Gastrocnemius medialis (tissue), 4 donors: ENCODE measurements around the gene PAX5. TPM values are rescaled to one million over a fixed set of nuclear protein-coding genes. Genes with fewer than 3 reads are reported as not detected.

ENCODE experiments used
- ATAC-seq, 2 donors: fragments of 150-250 bp; one replicate each; pipeline ENCODE4 v1.9.1; 2016
- DNase-seq, 2 donors: peaks; one replicate each; pipeline ENCODE4 v3.0.0-alpha.2; 2019
- H3K27ac ChIP-seq, 4 donors: fragments of 200-600 bp; sonication (generic); 1 replicate in 1 of 4; 2 replicates in 3 of 4; pipeline ENCODE4 v1.5.1; 2016 to 2018; ENCODE audit warnings: mild to moderate bottlenecking in 2 of 4, moderate library complexity in 1 of 4
- H3K27me3 ChIP-seq, 3 donors: fragments of 200-600 bp; sonication (generic) in 2 of 3; 1 replicate in 1 of 3; 2 replicates in 2 of 3; pipeline versions ENCODE4 v1.5.1 to v1.6.0; 2016 to 2019; ENCODE audit warnings: mild to moderate bottlenecking in 1 of 3, moderate library complexity in 1 of 3
- H3K36me3 ChIP-seq, 2 donors: fragments of 200-600 bp; sonication (generic) in 1 of 2; one replicate each; pipeline ENCODE4 v1.5.1; 2017 to 2018
- H3K4me1 ChIP-seq, 2 donors: fragments of 200-600 bp; sonication (generic) in 1 of 2; one replicate each; pipeline ENCODE4 v1.5.1; 2016 to 2017; ENCODE audit warnings: mild to moderate bottlenecking in 2 of 2
- H3K4me3 ChIP-seq, 4 donors: fragments of 200-600 bp; sonication (generic) in 3 of 4; 1 replicate in 1 of 4; 2 replicates in 3 of 4; pipeline ENCODE4 v1.5.1; 2016 to 2019; ENCODE audit warnings: mild to moderate bottlenecking in 2 of 4
- H3K9me3 ChIP-seq, 3 donors: fragments of 200-600 bp; sonication (generic) in 2 of 3; 1 replicate in 1 of 3; 2 replicates in 2 of 3; pipeline ENCODE4 v1.5.1; 2016 to 2019
- CTCF ChIP-seq, 5 experiments: fragments of 450-650 bp in 3 of 5; fragments of 200-600 bp in 2 of 5; sonication (generic) in 2 of 5; IDR thresholded peaks in 4 of 5; conservative IDR thresholded peaks in 1 of 5; 1 replicate in 4 of 5; 2 replicates in 1 of 5; pipeline ENCODE4 v1.5.1; 2016 to 2019; ENCODE audit warnings: antibody characterized with exemption in 5 of 5, mild to moderate bottlenecking in 3 of 5, moderate library complexity in 3 of 5
- POLR2A ChIP-seq, 2 donors: fragments of 450-650 bp; IDR thresholded peaks; one replicate each; pipeline ENCODE4 v1.6.1; 2017; ENCODE audit warnings: antibody characterized with exemption in 2 of 2, mild to moderate bottlenecking in 2 of 2, moderate library complexity in 2 of 2
- in situ Hi-C, 4 donors: fragments of 200-750 bp; cut with MboI; loops; one replicate each; pipeline versions ENCODE4 v1.15.0 to v1.8.0; 2017; ENCODE audit warnings: low sequenced_read_pairs in 4 of 4
- intact Hi-C: fragments of 100-400 bp; cut with DNase I; formaldehyde crosslinking; loops from one replicate; pipeline ENCODE4 v1.15.1; 2023; ENCODE audit warnings: low total_unique reads
- total RNA-seq, 4 donors: library from RNA; depleted of rRNA; stranded (reverse); fragments of >200 nt; gene quantifications; one replicate each; pipeline versions ENCODE4 v1.1.0 to v1.2.3, GENCODE V29; 2016

The PAX5 gene
- total RNA-seq, 4 donors from 2014 or later: 0.19 TPM; not detected in 3

GRCh38 chr9:36959681-36960574 is 74.1 kb downstream of the PAX5 start:
- ATAC-seq (no peak), DNase-seq (no peak)
- no peak overlapping the region for H3K27ac ChIP-seq
- H3K9me3 ChIP-seq: no peaks in the 10 kb centered on the region
- intact Hi-C loops (no loop called here), in situ Hi-C loops (no loop called here)
- no peaks in the 10 kb centered on the region for H3K36me3 ChIP-seq
- no peak overlapping the region for H3K4me3 ChIP-seq
- H3K4me1 ChIP-seq: no peaks in the 10 kb centered on the region
- peaks cover 0 to 6% (median 6%) of the 10 kb centered on the region in 3 donors for H3K27me3 ChIP-seq
- no peak for TF ChIP-seq POLR2A (IDR thresholded peaks at IDR 0.05)
- no peak for TF ChIP-seq CTCF (IDR thresholded peaks at IDR 0.05 in 4 of 5, conservative IDR thresholded peaks at IDR 0.05 in 1 of 5)

- peaks cover 0 to 6% (median 6%) of the 10 kb centered on the region in 3 donors for H3K27me3 ChIP-seq
- no peak for DNase-seq
- no peak for ATAC-seq
Measured at GRCh38 chr9:36956908-36957307, 77.2 kb downstream of the PAX5 start.

GRCh38 chr9:36950389-36950788 is 83.7 kb downstream of the PAX5 start:
- intact Hi-C loops: no loop called here
- DNase-seq (no peak), ATAC-seq (no peak)
- H3K9me3 ChIP-seq: no peaks in the 10 kb centered on the region
- H3K27me3 ChIP-seq: peaks cover 0 to under 1% (median 0%) of the 10 kb centered on the region in 3 donors
- no peak for TF ChIP-seq POLR2A (IDR thresholded peaks at IDR 0.05)
- no peak for TF ChIP-seq CTCF (IDR thresholded peaks at IDR 0.05 in 4 of 5, conservative IDR thresholded peaks at IDR 0.05 in 1 of 5)
- peaks cover 0 to 3% of the 10 kb centered on the region in 2 donors for H3K4me1 ChIP-seq
- no peaks in the 10 kb centered on the region for H3K36me3 ChIP-seq
- H3K4me3 ChIP-seq: no peak overlapping the region
- no peak overlapping the region for H3K27ac ChIP-seq
- in situ Hi-C loops: no loop called here

More at GRCh38 chr9:36956908-36957307, 77.2 kb downstream of the PAX5 start:
- TF ChIP-seq POLR2A (IDR thresholded peaks at IDR 0.05) (no peak), CTCF (IDR thresholded peaks at IDR 0.05 in 4 of 5, conservative IDR thresholded peaks at IDR 0.05 in 1 of 5) (no peak)
- intact Hi-C loops (no loop called here), in situ Hi-C loops (no loop called here)
- H3K27ac ChIP-seq: no peak overlapping the region
- H3K36me3 ChIP-seq: no peaks in the 10 kb centered on the region
- H3K9me3 ChIP-seq: no peaks in the 10 kb centered on the region
- H3K4me3 ChIP-seq: no peak overlapping the region
- no peaks in the 10 kb centered on the region for H3K4me1 ChIP-seq

- in situ Hi-C loops: loop anchor here in 2 of 4 donors (10.0 kb wide), 2 partner anchors 55 kb away; no protein-coding TSS in a partner anchor
Measured at GRCh38 chr9:36949466-36949865, 84.6 kb downstream of the PAX5 start.

More at GRCh38 chr9:36949466-36949865, 84.6 kb downstream of the PAX5 start:
- no peak overlapping the region for H3K4me3 ChIP-seq
- no peak for ATAC-seq
- no peaks in the 10 kb centered on the region for H3K9me3 ChIP-seq
- intact Hi-C loops: no loop called here
- H3K36me3 ChIP-seq: no peaks in the 10 kb centered on the region
- no peak for DNase-seq
- TF ChIP-seq POLR2A (IDR thresholded peaks at IDR 0.05): no peak
- TF ChIP-seq CTCF (IDR thresholded peaks at IDR 0.05 in 4 of 5, conservative IDR thresholded peaks at IDR 0.05 in 1 of 5): no peak
- no peaks in the 10 kb centered on the region for H3K27me3 ChIP-seq
- no peak overlapping the region for H3K27ac ChIP-seq
- H3K4me1 ChIP-seq: peaks cover 0 to 4% of the 10 kb centered on the region in 2 donors
